Neural cell (in vitro differentiated cells): ENCODE measurements around the gene MTR.

ENCODE experiments used
- EP300 ChIP-seq: fragments of 450-650 bp; conservative IDR thresholded peaks from 2 replicates; pipeline ENCODE4 v1.6.1; 2014; ENCODE audit warnings: antibody characterized with exemption, mild to moderate bottlenecking, moderate library complexity; ENCODE audit not compliant: poor library complexity, severe bottlenecking
- MXI1 ChIP-seq: fragments of 450-650 bp; conservative IDR thresholded peaks from 2 replicates; pipeline ENCODE4 v1.6.1; 2014; ENCODE audit warnings: antibody characterized with exemption, mild to moderate bottlenecking; ENCODE audit not compliant: poor library complexity, severe bottlenecking
- POLR2AphosphoS5 ChIP-seq: IDR thresholded peaks from 2 replicates; pipeline ENCODE4 v1.6.1; 2012
- RAD21 ChIP-seq: fragments of 450-650 bp; conservative IDR thresholded peaks from 2 replicates; pipeline ENCODE4 v1.6.1; 2014; ENCODE audit warnings: antibody characterized with exemption, mild to moderate bottlenecking, moderate library complexity
- SMC3 ChIP-seq: fragments of 450-650 bp; conservative IDR thresholded peaks from 2 replicates; pipeline ENCODE4 v1.6.1; 2014; ENCODE audit warnings: antibody characterized with exemption, mild to moderate bottlenecking, moderate library complexity; ENCODE audit not compliant: poor library complexity
- TF ChIP-seq, protein P1 (sequence below): fragments of 450-650 bp; IDR thresholded peaks from 2 replicates; pipeline ENCODE4 v1.5.1; 2014; ENCODE audit warnings: antibody characterized with exemption, mild to moderate bottlenecking, moderate library complexity; ENCODE audit not compliant: poor library complexity, severe bottlenecking
- TF ChIP-seq, protein P2 (sequence below): IDR thresholded peaks from 2 replicates; pipeline ENCODE4 v1.6.1; 2012; ENCODE audit warnings: borderline replicate concordance

DNA sequence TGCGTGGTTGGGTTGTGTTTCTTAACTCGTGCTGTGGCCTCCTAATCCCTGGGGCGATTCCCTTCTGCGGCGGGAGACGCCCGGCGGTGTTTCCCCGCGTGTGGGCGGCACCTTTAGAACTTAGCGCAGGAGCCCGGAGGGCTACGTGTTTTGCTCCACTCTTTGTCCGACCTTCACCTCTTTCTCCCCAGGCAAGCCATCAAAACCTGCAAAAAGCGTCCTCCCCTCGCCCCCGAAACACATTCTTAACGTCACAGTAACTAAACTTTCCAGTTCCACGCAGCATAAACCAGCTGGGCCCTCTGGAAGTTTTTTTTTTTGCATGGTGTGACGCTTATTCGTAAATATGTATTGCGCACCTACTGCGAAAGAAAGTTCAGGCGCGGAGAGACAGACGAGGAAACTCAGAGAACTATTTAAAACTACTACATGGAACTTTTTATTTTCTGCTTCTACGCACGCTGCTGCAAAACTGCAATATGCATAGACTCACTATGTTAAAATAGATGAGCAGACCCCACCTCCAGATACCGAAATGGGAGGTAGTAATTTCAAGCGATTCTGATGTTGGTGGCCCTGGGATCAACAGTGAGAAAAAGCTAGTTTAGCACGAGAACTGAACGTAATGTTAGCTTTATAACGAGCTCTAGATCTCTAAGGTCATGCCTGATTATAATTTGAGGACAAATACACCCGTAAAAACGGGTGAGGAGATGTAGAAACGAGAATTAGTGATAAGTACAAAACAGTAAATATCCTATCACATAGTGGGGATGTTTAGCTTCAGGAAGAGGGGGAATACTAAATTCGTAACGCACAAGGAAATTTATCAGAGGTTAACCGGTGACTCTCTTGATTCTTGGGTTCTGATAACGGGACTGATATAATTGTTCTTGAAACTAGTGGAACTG, 920 bp downstream of the MTR start:
- TF ChIP-seq, protein P1, sequence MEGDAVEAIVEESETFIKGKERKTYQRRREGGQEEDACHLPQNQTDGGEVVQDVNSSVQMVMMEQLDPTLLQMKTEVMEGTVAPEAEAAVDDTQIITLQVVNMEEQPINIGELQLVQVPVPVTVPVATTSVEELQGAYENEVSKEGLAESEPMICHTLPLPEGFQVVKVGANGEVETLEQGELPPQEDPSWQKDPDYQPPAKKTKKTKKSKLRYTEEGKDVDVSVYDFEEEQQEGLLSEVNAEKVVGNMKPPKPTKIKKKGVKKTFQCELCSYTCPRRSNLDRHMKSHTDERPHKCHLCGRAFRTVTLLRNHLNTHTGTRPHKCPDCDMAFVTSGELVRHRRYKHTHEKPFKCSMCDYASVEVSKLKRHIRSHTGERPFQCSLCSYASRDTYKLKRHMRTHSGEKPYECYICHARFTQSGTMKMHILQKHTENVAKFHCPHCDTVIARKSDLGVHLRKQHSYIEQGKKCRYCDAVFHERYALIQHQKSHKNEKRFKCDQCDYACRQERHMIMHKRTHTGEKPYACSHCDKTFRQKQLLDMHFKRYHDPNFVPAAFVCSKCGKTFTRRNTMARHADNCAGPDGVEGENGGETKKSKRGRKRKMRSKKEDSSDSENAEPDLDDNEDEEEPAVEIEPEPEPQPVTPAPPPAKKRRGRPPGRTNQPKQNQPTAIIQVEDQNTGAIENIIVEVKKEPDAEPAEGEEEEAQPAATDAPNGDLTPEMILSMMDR = no peak
- TF ChIP-seq, protein P2, sequence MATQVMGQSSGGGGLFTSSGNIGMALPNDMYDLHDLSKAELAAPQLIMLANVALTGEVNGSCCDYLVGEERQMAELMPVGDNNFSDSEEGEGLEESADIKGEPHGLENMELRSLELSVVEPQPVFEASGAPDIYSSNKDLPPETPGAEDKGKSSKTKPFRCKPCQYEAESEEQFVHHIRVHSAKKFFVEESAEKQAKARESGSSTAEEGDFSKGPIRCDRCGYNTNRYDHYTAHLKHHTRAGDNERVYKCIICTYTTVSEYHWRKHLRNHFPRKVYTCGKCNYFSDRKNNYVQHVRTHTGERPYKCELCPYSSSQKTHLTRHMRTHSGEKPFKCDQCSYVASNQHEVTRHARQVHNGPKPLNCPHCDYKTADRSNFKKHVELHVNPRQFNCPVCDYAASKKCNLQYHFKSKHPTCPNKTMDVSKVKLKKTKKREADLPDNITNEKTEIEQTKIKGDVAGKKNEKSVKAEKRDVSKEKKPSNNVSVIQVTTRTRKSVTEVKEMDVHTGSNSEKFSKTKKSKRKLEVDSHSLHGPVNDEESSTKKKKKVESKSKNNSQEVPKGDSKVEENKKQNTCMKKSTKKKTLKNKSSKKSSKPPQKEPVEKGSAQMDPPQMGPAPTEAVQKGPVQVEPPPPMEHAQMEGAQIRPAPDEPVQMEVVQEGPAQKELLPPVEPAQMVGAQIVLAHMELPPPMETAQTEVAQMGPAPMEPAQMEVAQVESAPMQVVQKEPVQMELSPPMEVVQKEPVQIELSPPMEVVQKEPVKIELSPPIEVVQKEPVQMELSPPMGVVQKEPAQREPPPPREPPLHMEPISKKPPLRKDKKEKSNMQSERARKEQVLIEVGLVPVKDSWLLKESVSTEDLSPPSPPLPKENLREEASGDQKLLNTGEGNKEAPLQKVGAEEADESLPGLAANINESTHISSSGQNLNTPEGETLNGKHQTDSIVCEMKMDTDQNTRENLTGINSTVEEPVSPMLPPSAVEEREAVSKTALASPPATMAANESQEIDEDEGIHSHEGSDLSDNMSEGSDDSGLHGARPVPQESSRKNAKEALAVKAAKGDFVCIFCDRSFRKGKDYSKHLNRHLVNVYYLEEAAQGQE = no peak
- no peak for TF ChIP-seq MXI1
- TF ChIP-seq POLR2AphosphoS5 = no peak
- no peak for TF ChIP-seq RAD21
- no peak for TF ChIP-seq SMC3
- no peak for TF ChIP-seq EP300
